ENCODE results near the gene C1QTNF1.
A peak's percentile ranks its signal among the peaks of the same experiment; 100 is the strongest.

C1QTNF1 gene

DNA sequence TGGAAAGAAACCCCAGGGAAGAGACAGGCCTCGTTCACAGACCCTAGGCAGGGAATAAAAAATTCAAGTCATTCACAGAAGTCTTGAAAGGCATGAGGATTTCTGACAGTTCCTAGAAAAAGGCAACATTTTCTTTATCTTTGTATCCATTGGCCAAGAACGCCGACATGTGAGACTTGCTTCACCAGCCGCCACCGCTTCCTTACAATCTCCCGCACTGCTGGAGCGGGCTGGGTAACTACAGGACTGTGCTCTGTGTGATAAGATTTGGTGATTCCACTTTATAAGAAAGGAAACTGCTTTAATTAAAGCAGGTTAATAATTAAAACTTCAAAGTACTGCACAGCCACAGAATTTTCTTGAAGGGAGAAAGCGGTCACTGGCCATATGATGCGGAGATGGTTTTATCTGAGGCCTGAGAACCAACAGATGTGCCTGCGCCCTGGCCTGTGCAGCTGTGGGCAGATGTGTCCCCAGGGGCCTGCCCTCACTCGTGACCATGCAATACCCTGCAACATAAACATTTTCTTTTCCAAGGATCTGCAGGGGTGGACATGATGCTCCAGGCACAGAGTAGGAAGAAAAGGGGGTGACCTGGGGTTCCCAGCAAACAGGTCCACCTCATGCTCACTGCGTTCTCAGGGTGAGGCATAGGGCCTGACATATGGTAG is 31.3 kb upstream of the C1QTNF1 start:
- no peak for TF ChIP-seq TAF1 (IDR thresholded peaks at IDR 0.05; ENCODE audit: low read depth)
- TF ChIP-seq CREB1 (IDR thresholded peaks at IDR 0.05; ENCODE audit: low read depth): no peak
- TF ChIP-seq TCF12 (IDR thresholded peaks at IDR 0.05; ENCODE audit: low read depth): no peak
- TF ChIP-seq, protein P1, sequence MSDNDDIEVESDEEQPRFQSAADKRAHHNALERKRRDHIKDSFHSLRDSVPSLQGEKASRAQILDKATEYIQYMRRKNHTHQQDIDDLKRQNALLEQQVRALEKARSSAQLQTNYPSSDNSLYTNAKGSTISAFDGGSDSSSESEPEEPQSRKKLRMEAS (IDR thresholded peaks at IDR 0.05): no peak
- no peak for TF ChIP-seq EGR1 (IDR thresholded peaks at IDR 0.05)
- TF ChIP-seq YY1 (IDR thresholded peaks at IDR 0.05; ENCODE audit: low read depth): no peak
- no peak for TF ChIP-seq NFIC (IDR thresholded peaks at IDR 0.05)
- TF ChIP-seq, protein P2, sequence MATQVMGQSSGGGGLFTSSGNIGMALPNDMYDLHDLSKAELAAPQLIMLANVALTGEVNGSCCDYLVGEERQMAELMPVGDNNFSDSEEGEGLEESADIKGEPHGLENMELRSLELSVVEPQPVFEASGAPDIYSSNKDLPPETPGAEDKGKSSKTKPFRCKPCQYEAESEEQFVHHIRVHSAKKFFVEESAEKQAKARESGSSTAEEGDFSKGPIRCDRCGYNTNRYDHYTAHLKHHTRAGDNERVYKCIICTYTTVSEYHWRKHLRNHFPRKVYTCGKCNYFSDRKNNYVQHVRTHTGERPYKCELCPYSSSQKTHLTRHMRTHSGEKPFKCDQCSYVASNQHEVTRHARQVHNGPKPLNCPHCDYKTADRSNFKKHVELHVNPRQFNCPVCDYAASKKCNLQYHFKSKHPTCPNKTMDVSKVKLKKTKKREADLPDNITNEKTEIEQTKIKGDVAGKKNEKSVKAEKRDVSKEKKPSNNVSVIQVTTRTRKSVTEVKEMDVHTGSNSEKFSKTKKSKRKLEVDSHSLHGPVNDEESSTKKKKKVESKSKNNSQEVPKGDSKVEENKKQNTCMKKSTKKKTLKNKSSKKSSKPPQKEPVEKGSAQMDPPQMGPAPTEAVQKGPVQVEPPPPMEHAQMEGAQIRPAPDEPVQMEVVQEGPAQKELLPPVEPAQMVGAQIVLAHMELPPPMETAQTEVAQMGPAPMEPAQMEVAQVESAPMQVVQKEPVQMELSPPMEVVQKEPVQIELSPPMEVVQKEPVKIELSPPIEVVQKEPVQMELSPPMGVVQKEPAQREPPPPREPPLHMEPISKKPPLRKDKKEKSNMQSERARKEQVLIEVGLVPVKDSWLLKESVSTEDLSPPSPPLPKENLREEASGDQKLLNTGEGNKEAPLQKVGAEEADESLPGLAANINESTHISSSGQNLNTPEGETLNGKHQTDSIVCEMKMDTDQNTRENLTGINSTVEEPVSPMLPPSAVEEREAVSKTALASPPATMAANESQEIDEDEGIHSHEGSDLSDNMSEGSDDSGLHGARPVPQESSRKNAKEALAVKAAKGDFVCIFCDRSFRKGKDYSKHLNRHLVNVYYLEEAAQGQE (IDR thresholded peaks at IDR 0.05; ENCODE audit: low read depth): no peak
- no peak for TF ChIP-seq ZBTB7A (IDR thresholded peaks at IDR 0.05; ENCODE audit: low read depth)

DNA sequence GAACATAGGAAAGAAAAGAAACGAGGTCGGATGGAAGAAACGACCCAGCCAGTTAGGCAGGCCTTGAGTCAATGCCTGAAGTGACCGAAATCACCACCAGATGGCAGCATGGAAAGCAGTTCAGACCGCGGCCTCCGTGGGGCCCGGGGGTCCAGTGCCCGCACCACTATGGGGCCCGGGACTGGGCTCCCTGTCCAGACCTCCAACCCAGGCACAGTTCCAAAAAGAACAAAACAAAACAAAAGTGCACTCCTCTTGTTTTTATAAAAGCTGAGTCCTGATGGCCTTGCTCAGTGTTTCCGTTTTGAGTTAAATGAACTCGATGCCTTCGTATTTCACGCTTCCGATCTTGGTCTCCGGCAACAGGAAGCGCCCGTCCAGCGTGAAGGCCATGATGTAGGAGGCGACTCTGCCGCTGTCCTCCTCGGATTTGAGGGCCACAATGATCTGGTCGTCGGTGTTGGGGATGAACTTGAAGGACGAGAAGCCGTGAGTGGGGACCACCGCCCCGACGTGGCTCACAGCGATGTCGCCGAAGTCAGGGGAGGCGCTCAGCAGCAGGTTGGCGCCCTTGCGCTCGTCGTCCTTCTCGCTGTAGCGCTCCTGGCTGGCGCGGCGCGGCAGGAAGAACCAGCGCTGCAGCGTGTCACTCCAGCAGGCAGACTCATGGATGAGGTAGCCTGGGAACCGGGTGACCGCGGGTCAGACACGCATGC is 30.6 kb upstream of the C1QTNF1 start:
- TF ChIP-seq TAF1 (IDR thresholded peaks at IDR 0.05; ENCODE audit: low read depth): no peak
- no peak for TF ChIP-seq CREB1 (IDR thresholded peaks at IDR 0.05; ENCODE audit: low read depth)
- peak; percentile 58 for TF ChIP-seq RAD21 (IDR thresholded peaks at IDR 0.05; ENCODE audit: low read depth)
- no peak for TF ChIP-seq NFIC (IDR thresholded peaks at IDR 0.05)
- TF ChIP-seq ZBTB7A (IDR thresholded peaks at IDR 0.05; ENCODE audit: low read depth): peak; percentile 90

DNA sequence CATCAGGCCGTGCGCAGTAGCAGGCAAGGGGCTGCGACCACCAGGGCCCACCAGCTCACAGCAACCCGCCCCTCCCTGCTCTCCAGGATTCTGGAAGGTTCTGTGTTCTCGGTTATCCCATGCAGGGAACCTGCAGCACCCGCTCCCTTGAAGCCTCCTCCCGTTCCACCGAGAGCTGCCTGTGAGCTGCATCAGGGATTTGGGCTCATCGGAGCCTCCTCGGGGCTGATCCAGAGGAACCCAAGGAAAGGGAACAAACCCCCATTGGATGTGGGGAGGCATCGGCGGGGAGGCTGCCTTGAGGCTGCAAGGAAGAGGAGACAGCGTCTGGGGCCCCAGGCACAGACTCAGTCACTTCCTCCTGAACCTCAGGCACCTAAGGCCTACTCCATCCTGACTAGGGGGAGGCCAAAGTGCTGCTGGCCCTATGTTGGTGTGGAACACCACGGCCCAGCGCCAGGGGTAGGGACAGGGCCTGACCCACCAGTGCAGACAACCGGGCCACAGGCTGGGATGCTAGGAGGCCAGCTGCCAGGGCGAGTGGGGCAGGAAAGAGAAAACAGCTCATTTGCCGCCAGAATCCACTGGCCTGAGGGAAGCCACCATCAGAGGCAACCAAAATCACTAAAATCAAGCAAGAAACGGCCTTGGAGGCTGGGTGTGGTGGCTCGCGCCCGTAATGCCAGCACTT is 29.8 kb upstream of the C1QTNF1 start:
- no peak for TF ChIP-seq CEBPB (IDR thresholded peaks at IDR 0.05)
- no peak for TF ChIP-seq TAF1 (IDR thresholded peaks at IDR 0.05; ENCODE audit: low read depth)
- TF ChIP-seq TEAD4 (IDR thresholded peaks at IDR 0.05): no peak
- TF ChIP-seq, protein P2 (IDR thresholded peaks at IDR 0.05; ENCODE audit: low read depth): no peak
- TF ChIP-seq, protein P1 (IDR thresholded peaks at IDR 0.05): no peak
- TF ChIP-seq CREB1 (IDR thresholded peaks at IDR 0.05; ENCODE audit: low read depth): no peak

DNA sequence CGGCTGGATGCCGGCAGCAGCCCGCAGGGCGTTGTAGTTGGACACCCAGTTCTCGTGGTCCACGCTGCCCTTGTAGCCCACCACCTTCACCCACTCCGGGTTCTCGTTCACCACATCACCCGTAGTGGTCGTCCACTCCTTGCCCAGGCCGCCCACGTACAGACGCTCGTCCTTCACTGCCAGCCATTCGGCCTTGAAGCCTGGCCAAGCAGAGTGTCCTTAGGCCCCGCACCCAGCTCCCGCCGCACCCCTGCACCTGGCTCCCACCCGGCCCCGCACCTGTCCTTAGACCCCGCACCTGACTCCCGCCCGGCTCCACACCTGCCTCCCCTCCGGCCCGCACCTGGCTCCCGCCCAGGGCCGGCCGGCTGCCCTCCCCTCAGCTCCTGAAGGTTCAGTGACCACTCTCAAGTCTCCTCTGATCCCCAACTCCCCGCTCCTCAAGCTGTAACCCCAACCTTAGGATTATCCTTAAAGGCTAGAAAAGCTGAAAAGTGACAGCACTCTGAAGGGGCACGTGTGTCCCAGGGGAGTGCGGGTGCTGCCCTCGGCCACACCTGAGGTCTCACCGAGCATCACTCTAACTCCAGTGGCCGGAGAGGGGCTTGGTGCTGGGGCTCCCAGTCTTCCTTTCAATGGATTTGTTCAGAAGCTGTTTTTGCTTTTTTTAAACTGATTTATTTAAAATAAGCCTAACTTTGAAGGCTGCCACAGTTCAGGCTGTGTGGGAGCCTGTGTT is 28.8 kb upstream of the C1QTNF1 start:
- TF ChIP-seq, protein P2 (IDR thresholded peaks at IDR 0.05; ENCODE audit: low read depth): no peak

DNA sequence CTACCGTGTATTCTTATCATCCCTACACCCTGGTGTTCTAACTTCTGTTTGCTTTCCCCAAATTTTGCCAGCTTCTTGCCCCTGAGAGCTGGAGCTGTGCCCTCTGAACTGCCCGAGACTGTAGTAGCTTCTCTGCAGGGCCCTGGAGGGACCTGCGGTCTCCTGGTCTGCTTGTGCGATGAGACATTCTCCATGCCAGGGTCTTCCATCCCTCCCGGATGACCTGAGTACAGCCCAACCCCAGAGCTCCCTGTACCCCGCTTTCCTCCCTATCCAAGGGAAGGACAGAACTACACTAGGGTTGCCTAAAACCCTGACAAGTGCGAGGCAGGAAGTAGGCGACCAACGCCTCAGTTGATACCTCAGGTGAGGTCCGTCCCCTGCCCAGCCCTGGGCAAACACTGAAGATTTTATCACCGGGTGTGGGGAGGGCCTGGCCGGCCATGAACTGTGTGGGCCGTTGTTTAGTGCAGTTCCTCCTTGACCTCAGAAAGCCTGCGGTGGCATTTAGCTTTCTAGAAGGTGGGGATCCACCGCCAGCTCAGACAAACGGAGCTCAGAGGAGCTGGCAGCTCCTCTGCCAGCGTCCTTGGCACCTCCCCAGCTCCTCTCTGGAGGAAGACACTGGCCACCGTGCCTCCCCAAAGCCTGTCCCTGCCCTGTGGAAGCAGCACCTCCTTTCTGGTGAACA is 28.1 kb upstream of the C1QTNF1 start:
- TF ChIP-seq CREB1 (IDR thresholded peaks at IDR 0.05; ENCODE audit: low read depth) (no peak), EGR1 (IDR thresholded peaks at IDR 0.05) (no peak), TEAD4 (IDR thresholded peaks at IDR 0.05) (no peak), EP300 (IDR thresholded peaks at IDR 0.05; ENCODE audit: borderline replicate concordance) (no peak), RAD21 (IDR thresholded peaks at IDR 0.05; ENCODE audit: low read depth) (no peak), NFIC (IDR thresholded peaks at IDR 0.05) (no peak), TCF12 (IDR thresholded peaks at IDR 0.05; ENCODE audit: low read depth) (no peak), YY1 (IDR thresholded peaks at IDR 0.05; ENCODE audit: low read depth) (no peak), ZBTB7A (IDR thresholded peaks at IDR 0.05; ENCODE audit: low read depth) (no peak), CEBPB (IDR thresholded peaks at IDR 0.05) (no peak), TAF1 (IDR thresholded peaks at IDR 0.05; ENCODE audit: low read depth) (no peak), FOXM1 (IDR thresholded peaks at IDR 0.05; ENCODE audit: borderline replicate concordance, low read depth) (no peak)
- TF ChIP-seq, protein P1 (IDR thresholded peaks at IDR 0.05): no peak
- TF ChIP-seq, protein P2 (IDR thresholded peaks at IDR 0.05; ENCODE audit: low read depth): no peak

All from Ishikawa (cell line).